Chondrocyte (in vitro differentiated cells): ENCODE data around the gene OR9A2. TPM values are rescaled to one million over a fixed set of nuclear protein-coding genes. Genes with fewer than 3 reads are reported as not detected.

Experiments
- DNase-seq: peaks from one replicate; pipeline ENCODE4 v3.0.0; 2021; ENCODE audit warnings: mixed read lengths, low spot score
- H3K27ac Mint-ChIP-seq: one replicate; pipeline ENCODE4 v1.8.0; 2021; ENCODE audit warnings: mild to moderate bottlenecking, moderate library complexity, mixed read lengths; ENCODE audit not compliant: unreplicated experiment
- H3K27me3 Mint-ChIP-seq: 2 replicates; pipeline ENCODE4 v1.8.0; 2021; ENCODE audit warnings: low read depth, mixed read lengths
- H3K36me3 Mint-ChIP-seq: 2 replicates; pipeline ENCODE4 v1.8.0; 2021; ENCODE audit warnings: low read depth, mixed read lengths
- H3K4me1 Mint-ChIP-seq: 2 replicates; pipeline ENCODE4 v1.8.0; 2021; ENCODE audit warnings: low read depth, mild to moderate bottlenecking, mixed read lengths
- H3K4me3 Mint-ChIP-seq: one replicate; pipeline ENCODE4 v1.8.0; 2021; ENCODE audit warnings: mild to moderate bottlenecking, moderate library complexity, mixed read lengths; ENCODE audit not compliant: unreplicated experiment
- H3K9me3 Mint-ChIP-seq: 2 replicates; pipeline ENCODE4 v1.8.0; 2021; ENCODE audit warnings: low read depth, mixed read lengths
- CTCF ChIP-seq: fragments of 200-600 bp; sonication (generic); IDR thresholded peaks from 2 replicates; pipeline ENCODE4 v1.5.0; 2021; ENCODE audit warnings: antibody characterized with exemption, mild to moderate bottlenecking, moderate library complexity
- long read RNA-seq: library from polyadenylated mRNA; stranded (forward); transcript quantifications from one replicate; pipeline ENCODE4 v2.0.0, GENCODE V29; 2021
- total RNA-seq: library from RNA; stranded (reverse); gene quantifications from 3 replicates; pipeline ENCODE4 v1.2.1, GENCODE V29; 2021

OR9A2 gene, protein sequence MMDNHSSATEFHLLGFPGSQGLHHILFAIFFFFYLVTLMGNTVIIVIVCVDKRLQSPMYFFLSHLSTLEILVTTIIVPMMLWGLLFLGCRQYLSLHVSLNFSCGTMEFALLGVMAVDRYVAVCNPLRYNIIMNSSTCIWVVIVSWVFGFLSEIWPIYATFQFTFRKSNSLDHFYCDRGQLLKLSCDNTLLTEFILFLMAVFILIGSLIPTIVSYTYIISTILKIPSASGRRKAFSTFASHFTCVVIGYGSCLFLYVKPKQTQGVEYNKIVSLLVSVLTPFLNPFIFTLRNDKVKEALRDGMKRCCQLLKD
- total RNA-seq = not detected in 3 replicates
- long read RNA-seq = 0 reads

GRCh38 chr7:143027032-143027431, at the start of gene OR9A2:
Gene OR9A2, minus strand, starts transcription at chr7:143027132. Its CDS starts 0 bp downstream, at chr7:143027132.
- H3K9me3 Mint-ChIP-seq = no peaks in the 10 kb centered on the region
- H3K27me3 Mint-ChIP-seq = peaks cover 6% of the 10 kb centered on the region
- no peaks in the 10 kb centered on the region for H3K36me3 Mint-ChIP-seq
- no peaks in the 10 kb centered on the region for H3K4me1 Mint-ChIP-seq
- no peak within 1 kb of the TSS for H3K4me3 Mint-ChIP-seq
- TF ChIP-seq CTCF = no peak
- DNase-seq = no peak
- no peak within 1 kb of the TSS for H3K27ac Mint-ChIP-seq

- no peak for TF ChIP-seq CTCF
- H3K4me3 Mint-ChIP-seq = no peak overlapping the region
- no peak for DNase-seq
- peaks cover 2% of the 10 kb centered on the region for H3K27me3 Mint-ChIP-seq
- no peaks in the 10 kb centered on the region for H3K36me3 Mint-ChIP-seq
- H3K27ac Mint-ChIP-seq = no peak overlapping the region
- peaks cover 4% of the 10 kb centered on the region for H3K9me3 Mint-ChIP-seq
- H3K4me1 Mint-ChIP-seq = no peaks in the 10 kb centered on the region
These were observed 47.2 kb upstream of the OR9A2 start for GRCh38 chr7:143074141-143074540.

GRCh38 chr7:143073556-143073955, 46.6 kb upstream of the OR9A2 start:
- TF ChIP-seq CTCF = no peak

GRCh38 chr7:143069912-143070500, 43.1 kb upstream of the OR9A2 start:
- Mint-ChIP-seq H3K4me1 (no peaks in the 10 kb centered on the region), H3K36me3 (no peaks in the 10 kb centered on the region), H3K4me3 (no peak overlapping the region), H3K27ac (no peak overlapping the region), H3K9me3 (peaks cover 6% of the 10 kb centered on the region), H3K27me3 (peaks cover 2% of the 10 kb centered on the region)
- TF ChIP-seq CTCF = no peak
- DNase-seq = no peak

More at GRCh38 chr7:143073556-143073955, 46.6 kb upstream of the OR9A2 start:
- peaks cover 2% of the 10 kb centered on the region for H3K27me3 Mint-ChIP-seq
- H3K36me3 Mint-ChIP-seq = no peaks in the 10 kb centered on the region
- no peaks in the 10 kb centered on the region for H3K4me1 Mint-ChIP-seq
- DNase-seq = no peak
- no peak overlapping the region for H3K27ac Mint-ChIP-seq
- peaks cover 2% of the 10 kb centered on the region for H3K9me3 Mint-ChIP-seq
- no peak overlapping the region for H3K4me3 Mint-ChIP-seq

DNA sequence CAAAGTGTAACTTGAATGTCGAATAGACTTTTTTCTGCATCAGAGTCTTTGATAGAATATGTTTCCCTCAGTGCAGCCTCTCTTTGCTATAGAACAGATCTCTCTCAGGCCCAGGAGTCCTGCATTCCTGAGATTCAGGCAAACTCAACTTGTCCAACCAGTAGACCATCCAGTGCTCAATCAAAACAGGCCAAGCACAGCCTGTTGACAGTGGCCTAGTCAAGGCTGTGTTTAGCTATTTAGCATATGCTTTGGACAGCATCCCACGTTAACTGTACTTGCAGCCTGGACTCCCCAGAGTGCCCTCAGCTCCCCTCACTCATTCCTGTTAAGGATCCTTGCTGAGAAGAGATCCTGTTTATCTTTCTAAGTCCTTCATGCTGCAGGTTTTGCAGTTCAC, 41.5 kb upstream of the OR9A2 start:
- H3K27me3 Mint-ChIP-seq = peaks cover 2% of the 10 kb centered on the region
- no peak overlapping the region for H3K27ac Mint-ChIP-seq
- no peaks in the 10 kb centered on the region for H3K36me3 Mint-ChIP-seq
- DNase-seq = no peak
- H3K9me3 Mint-ChIP-seq = peaks cover 13% of the 10 kb centered on the region
- no peak overlapping the region for H3K4me3 Mint-ChIP-seq
- TF ChIP-seq CTCF = no peak
- H3K4me1 Mint-ChIP-seq = no peaks in the 10 kb centered on the region
